Mammary epithelial cell (primary cell): ENCODE data around the gene TTC28.

Source experiments
- EZH2 ChIP-seq: IDR thresholded peaks from 2 replicates; pipeline ENCODE4 v1.6.1; 2012; ENCODE audit warnings: low read length, inconsistent platforms, borderline replicate concordance
- TF ChIP-seq, protein P1 (sequence below), 2 donors: IDR thresholded peaks in 1 of 2; conservative IDR thresholded peaks in 1 of 2; 2 replicates each; pipeline ENCODE4 v1.5.1; 2011 to 2012; ENCODE audit warnings: inconsistent platforms in 2 of 2, low read length in 2 of 2, mild to moderate bottlenecking in 2 of 2, control low read depth in 1 of 2, low read depth in 1 of 2; ENCODE audit not compliant: insufficient read depth in 1 of 2; ENCODE audit errors: extremely low read depth in 1 of 2

DNA sequence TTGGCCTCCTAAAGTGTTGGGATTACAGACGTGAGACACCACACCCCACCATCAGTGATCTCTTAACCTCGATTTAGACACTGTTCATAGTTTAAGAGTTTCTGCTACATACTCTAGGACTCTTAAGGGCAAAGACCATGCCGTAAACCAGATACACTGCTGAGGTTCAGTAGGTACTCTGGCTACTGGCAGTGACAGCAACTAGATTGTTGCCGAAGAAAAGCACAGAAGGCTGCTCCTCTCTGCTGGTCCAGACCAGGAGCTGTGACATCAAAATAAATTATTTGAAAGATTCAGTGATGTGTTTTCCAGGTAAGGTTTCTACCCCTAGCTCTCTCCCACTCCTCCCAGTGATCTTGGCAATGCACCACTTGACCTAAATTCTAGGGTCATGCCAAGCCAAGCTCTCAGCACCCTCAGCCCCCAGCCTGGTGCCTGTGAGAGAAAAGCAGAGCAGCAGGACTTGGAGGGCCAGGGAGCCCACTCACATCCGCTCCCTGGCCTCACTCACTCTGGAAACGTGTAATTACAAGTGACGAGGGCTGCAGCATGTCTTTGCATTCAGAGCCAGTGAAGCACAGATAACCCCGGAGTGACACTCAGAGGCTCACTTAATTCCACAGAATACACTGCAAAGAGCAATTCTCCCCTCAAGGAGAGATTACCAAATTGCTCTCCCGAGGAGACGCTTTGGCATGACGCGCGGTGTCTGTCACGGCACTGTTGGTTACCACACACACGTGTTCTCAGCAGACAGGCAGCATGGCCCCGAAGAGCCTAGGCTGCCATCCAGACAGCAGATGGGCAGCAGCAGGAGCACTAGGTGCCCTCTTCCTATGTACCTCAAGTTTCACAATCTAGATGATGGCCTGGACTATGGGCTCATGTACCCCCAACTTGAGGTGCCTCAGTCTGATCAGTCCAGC is 663.7 kb downstream of the TTC28 start:
- TF ChIP-seq, protein P1, sequence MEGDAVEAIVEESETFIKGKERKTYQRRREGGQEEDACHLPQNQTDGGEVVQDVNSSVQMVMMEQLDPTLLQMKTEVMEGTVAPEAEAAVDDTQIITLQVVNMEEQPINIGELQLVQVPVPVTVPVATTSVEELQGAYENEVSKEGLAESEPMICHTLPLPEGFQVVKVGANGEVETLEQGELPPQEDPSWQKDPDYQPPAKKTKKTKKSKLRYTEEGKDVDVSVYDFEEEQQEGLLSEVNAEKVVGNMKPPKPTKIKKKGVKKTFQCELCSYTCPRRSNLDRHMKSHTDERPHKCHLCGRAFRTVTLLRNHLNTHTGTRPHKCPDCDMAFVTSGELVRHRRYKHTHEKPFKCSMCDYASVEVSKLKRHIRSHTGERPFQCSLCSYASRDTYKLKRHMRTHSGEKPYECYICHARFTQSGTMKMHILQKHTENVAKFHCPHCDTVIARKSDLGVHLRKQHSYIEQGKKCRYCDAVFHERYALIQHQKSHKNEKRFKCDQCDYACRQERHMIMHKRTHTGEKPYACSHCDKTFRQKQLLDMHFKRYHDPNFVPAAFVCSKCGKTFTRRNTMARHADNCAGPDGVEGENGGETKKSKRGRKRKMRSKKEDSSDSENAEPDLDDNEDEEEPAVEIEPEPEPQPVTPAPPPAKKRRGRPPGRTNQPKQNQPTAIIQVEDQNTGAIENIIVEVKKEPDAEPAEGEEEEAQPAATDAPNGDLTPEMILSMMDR (conservative IDR thresholded peaks at IDR 0.05 in 1 of 2, IDR thresholded peaks at IDR 0.05 in 1 of 2; ENCODE audit: extremely low read depth in 1 of 2, insufficient read depth in 1 of 2, low read depth in 1 of 2, low read length in 2 of 2): no peak
- no peak for TF ChIP-seq EZH2
